OCI-LY1 (cell line): Measurements from ENCODE around the gene MEP1A.
"Not testable (repeated sequence)": the region's sequence is repeated elsewhere in the genome, so short reads cannot be mapped to it uniquely, and the experiment has no call there.

Experiments
- H2AFZ ChIP-seq: fragments of 200-600 bp; sonication (generic), shearing (Covaris generic); 2 replicates; pipeline ENCODE4 v1.6.0; 2014; ENCODE audit warnings: antibody characterized with exemption, mild to moderate bottlenecking, low read length
- H3F3A ChIP-seq: fragments of 200-600 bp; sonication (generic), shearing (Covaris generic); 2 replicates; pipeline ENCODE4 v1.6.0; 2014; ENCODE audit warnings: mild to moderate bottlenecking, antibody characterized with exemption, low read length, moderate library complexity; ENCODE audit not compliant: insufficient read depth
- H3K27ac ChIP-seq: fragments of 200-600 bp; sonication (generic); 2 replicates; pipeline ENCODE4 v1.5.1; 2014; ENCODE audit warnings: low read length, mixed run types, mild to moderate bottlenecking, low read depth; ENCODE audit not compliant: poor library complexity, severe bottlenecking
- H3K27me3 ChIP-seq: fragments of 200-600 bp; sonication (generic); 2 replicates; pipeline ENCODE4 v1.6.0; 2014; ENCODE audit warnings: antibody characterized with exemption, mild to moderate bottlenecking, low read length, moderate library complexity; ENCODE audit not compliant: insufficient read depth
- H3K36me3 ChIP-seq: fragments of 200-600 bp; sonication (generic); 2 replicates; pipeline ENCODE4 v1.6.1; 2014; ENCODE audit warnings: mild to moderate bottlenecking, antibody characterized with exemption, low read length, moderate library complexity, mixed read lengths; ENCODE audit not compliant: insufficient read depth
- H3K4me1 ChIP-seq: fragments of 200-600 bp; sonication (generic); 2 replicates; pipeline ENCODE4 v1.5.1; 2014; ENCODE audit warnings: mild to moderate bottlenecking, low read length, moderate library complexity; ENCODE audit not compliant: insufficient read depth, severe bottlenecking
- H3K4me2 ChIP-seq: fragments of 200-600 bp; sonication (generic), shearing (Covaris generic); 2 replicates; pipeline ENCODE4 v1.6.1; 2014; ENCODE audit warnings: low read length
- H3K4me3 ChIP-seq: fragments of 200-600 bp; sonication (generic); 2 replicates; pipeline ENCODE4 v1.5.1; 2014; ENCODE audit warnings: low read length, low read depth, mild to moderate bottlenecking, mixed read lengths; ENCODE audit not compliant: poor library complexity, severe bottlenecking
- H3K79me2 ChIP-seq: fragments of 200-600 bp; shearing (Covaris generic); 2 replicates; pipeline ENCODE4 v1.6.1; 2016; ENCODE audit warnings: mixed run types, low read length, mixed read lengths; ENCODE audit not compliant: insufficient read depth
- H3K9ac ChIP-seq: fragments of 200-600 bp; sonication (generic), shearing (Covaris generic); 2 replicates; pipeline ENCODE4 v1.6.1; 2014; ENCODE audit warnings: mild to moderate bottlenecking, low read length, mixed read lengths
- H3K9me2 ChIP-seq: fragments of 200-600 bp; sonication (generic), shearing (Covaris generic); 2 replicates; pipeline ENCODE4 v1.6.1; 2014; ENCODE audit warnings: low read depth, mild to moderate bottlenecking, low read length, mixed read lengths
- H3K9me3 ChIP-seq: fragments of 200-600 bp; shearing (Covaris generic); 2 replicates; pipeline ENCODE4 v1.6.1; 2014; ENCODE audit warnings: low read length, mixed read lengths
- H4K20me1 ChIP-seq: fragments of 200-600 bp; sonication (generic), shearing (Covaris generic); 2 replicates; pipeline ENCODE4 v1.6.0; 2016; ENCODE audit warnings: mild to moderate bottlenecking, low read length; ENCODE audit not compliant: insufficient read depth
- EZH2 ChIP-seq: fragments of 200-600 bp; sonication (generic), shearing (Covaris generic); IDR thresholded peaks from 2 replicates; pipeline ENCODE4 v1.8.0; 2017; ENCODE audit warnings: borderline replicate concordance, mixed run types, mild to moderate bottlenecking, antibody characterized with exemption, low read length, moderate library complexity, mixed read lengths
- TF ChIP-seq, protein P1 (sequence below): fragments of 200-600 bp; sonication (generic), shearing (Covaris generic); IDR thresholded peaks from 2 replicates; pipeline ENCODE4 v1.5.1; 2017; ENCODE audit warnings: mild to moderate bottlenecking, antibody characterized with exemption, low read length, moderate library complexity, mixed read lengths

The MEP1A gene

DNA sequence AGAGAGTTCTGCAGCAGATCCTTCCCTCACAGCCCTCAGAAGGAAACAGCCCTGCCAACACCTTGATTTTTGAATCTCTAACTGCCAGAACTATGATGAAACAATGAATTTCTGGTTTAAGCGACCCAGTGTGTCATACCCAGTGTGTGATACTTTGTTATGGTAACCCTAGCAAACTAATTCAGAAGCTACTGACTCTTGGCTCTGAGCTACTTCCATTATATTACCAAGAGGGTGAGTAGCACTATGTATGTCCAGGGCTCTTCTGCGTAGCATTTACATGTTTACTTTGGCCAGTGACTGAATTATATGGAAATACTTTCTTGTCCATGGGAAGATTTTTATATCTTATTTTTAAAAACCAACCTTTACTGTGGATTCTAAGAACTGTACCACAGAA lies 29.7 kb upstream of the MEP1A start:
- Histone ChIP-seq H3K36me3 (no peaks in the 10 kb centered on the region), H2AFZ (no peak overlapping the region), H3K79me2 (no peaks in the 10 kb centered on the region), H3K4me1 (no peaks in the 10 kb centered on the region), H3K9me2 (no peaks in the 10 kb centered on the region), H3F3A (no peaks in the 10 kb centered on the region), H3K9ac (no peak overlapping the region), H4K20me1 (no peaks in the 10 kb centered on the region), H3K4me2 (no peak overlapping the region), H3K9me3 (no peaks in the 10 kb centered on the region), H3K4me3 (no peak overlapping the region), H3K27me3 (no peaks in the 10 kb centered on the region), H3K27ac (no peak overlapping the region)
- TF ChIP-seq, protein P1, sequence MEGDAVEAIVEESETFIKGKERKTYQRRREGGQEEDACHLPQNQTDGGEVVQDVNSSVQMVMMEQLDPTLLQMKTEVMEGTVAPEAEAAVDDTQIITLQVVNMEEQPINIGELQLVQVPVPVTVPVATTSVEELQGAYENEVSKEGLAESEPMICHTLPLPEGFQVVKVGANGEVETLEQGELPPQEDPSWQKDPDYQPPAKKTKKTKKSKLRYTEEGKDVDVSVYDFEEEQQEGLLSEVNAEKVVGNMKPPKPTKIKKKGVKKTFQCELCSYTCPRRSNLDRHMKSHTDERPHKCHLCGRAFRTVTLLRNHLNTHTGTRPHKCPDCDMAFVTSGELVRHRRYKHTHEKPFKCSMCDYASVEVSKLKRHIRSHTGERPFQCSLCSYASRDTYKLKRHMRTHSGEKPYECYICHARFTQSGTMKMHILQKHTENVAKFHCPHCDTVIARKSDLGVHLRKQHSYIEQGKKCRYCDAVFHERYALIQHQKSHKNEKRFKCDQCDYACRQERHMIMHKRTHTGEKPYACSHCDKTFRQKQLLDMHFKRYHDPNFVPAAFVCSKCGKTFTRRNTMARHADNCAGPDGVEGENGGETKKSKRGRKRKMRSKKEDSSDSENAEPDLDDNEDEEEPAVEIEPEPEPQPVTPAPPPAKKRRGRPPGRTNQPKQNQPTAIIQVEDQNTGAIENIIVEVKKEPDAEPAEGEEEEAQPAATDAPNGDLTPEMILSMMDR: no peak
- TF ChIP-seq EZH2: no peak

GRCh38 chr6:46764280-46764679 lies 28.9 kb upstream of the MEP1A start:
- not testable (repeated sequence) for H3K9me3 ChIP-seq, H3K4me3 ChIP-seq, H3K9ac ChIP-seq, H2AFZ ChIP-seq, H3K36me3 ChIP-seq, H3K27ac ChIP-seq, H3K9me2 ChIP-seq, H3K4me2 ChIP-seq, H4K20me1 ChIP-seq, H3F3A ChIP-seq, H3K4me1 ChIP-seq, H3K27me3 ChIP-seq, H3K79me2 ChIP-seq

- H3K9me3 ChIP-seq: no peaks in the 10 kb centered on the region
- H3K4me2 ChIP-seq: no peak overlapping the region
- H4K20me1 ChIP-seq: no peaks in the 10 kb centered on the region
- H3F3A ChIP-seq: no peaks in the 10 kb centered on the region
- no peaks in the 10 kb centered on the region for H3K27me3 ChIP-seq
- H3K27ac ChIP-seq: no peak overlapping the region
- H2AFZ ChIP-seq: no peak overlapping the region
- H3K9ac ChIP-seq: no peak overlapping the region
- H3K9me2 ChIP-seq: no peaks in the 10 kb centered on the region
- no peak for TF ChIP-seq EZH2
- TF ChIP-seq, protein P1: no peak
- H3K4me1 ChIP-seq: no peaks in the 10 kb centered on the region
- no peak overlapping the region for H3K4me3 ChIP-seq
- no peaks in the 10 kb centered on the region for H3K36me3 ChIP-seq
- H3K79me2 ChIP-seq: no peaks in the 10 kb centered on the region
Measured at GRCh38 chr6:46764961-46765360, 28.2 kb upstream of the MEP1A start.

DNA sequence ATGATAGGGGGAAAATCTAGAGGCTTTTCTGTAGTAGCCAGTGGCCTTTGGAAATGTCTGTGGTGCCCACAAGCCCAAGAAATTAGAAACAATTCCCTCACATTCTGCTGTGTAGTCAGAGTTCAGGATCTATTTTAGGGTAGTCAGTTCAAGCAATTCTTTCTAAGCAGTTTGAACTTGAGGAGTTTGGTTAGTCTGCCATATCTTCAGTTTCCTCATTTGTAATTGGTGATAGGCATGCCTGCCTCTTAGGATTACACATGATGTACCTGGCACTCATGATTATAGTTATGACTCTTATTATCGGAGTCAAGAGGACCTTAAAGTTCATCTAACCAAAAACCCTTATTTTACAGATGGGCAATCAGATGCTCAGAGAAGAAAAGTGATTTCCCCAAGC lies 21.2 kb upstream of the MEP1A start:
- Histone ChIP-seq H3K4me1 (no peaks in the 10 kb centered on the region), H3K4me2 (no peak overlapping the region), H4K20me1 (no peaks in the 10 kb centered on the region), H2AFZ (no peak overlapping the region), H3F3A (no peaks in the 10 kb centered on the region), H3K9me2 (no peaks in the 10 kb centered on the region), H3K36me3 (no peaks in the 10 kb centered on the region), H3K79me2 (no peaks in the 10 kb centered on the region), H3K27ac (no peak overlapping the region), H3K9ac (no peak overlapping the region), H3K4me3 (no peak overlapping the region), H3K27me3 (no peaks in the 10 kb centered on the region), H3K9me3 (no peaks in the 10 kb centered on the region)
- TF ChIP-seq, protein P1: no peak
- TF ChIP-seq EZH2: no peak
